Thyroid gland (tissue), 4 donors: ENCODE measurements around the gene ADPRHL1. TPM values are rescaled to one million over a fixed set of nuclear protein-coding genes. Genes with fewer than 3 reads are reported as not detected.
"Not testable (repeated sequence)": the region's sequence is repeated elsewhere in the genome, so short reads cannot be mapped to it uniquely, and the experiment has no call there.

Experiments used
- DNase-seq, 2 donors: peaks; one replicate each; pipeline ENCODE4 v3.0.0-alpha.2; 2019
- H3K27ac ChIP-seq, 3 donors: fragments of 200-600 bp; sonication (generic); 1 replicate in 2 of 3; 2 replicates in 1 of 3; pipeline ENCODE4 v1.5.1; 2016 to 2019; ENCODE audit warnings: mild to moderate bottlenecking in 1 of 3, moderate library complexity in 1 of 3
- H3K27me3 ChIP-seq: fragments of 200-600 bp; sonication (generic); one replicate; pipeline ENCODE4 v1.5.1; 2019
- H3K36me3 ChIP-seq, 2 donors: fragments of 200-600 bp; sonication (generic); one replicate each; pipeline ENCODE4 v1.5.1; 2016 to 2019
- H3K4me1 ChIP-seq, 2 donors: fragments of 200-600 bp; sonication (generic); one replicate each; pipeline ENCODE4 v1.5.1; 2017 to 2019
- H3K4me3 ChIP-seq, 3 donors: fragments of 200-600 bp; sonication (generic); replicated peaks in 1 of 3; 1 replicate in 2 of 3; 2 replicates in 1 of 3; pipeline ENCODE4 v1.5.1; 2016; ENCODE audit warnings: mild to moderate bottlenecking in 1 of 3
- H3K9me3 ChIP-seq: fragments of 200-600 bp; sonication (generic); one replicate; pipeline ENCODE4 v1.5.1; 2017
- CTCF ChIP-seq, 6 experiments: fragments of 200-600 bp in 3 of 6; fragments of 450-650 bp in 3 of 6; sonication (generic) in 3 of 6; IDR thresholded peaks; one replicate each; pipeline ENCODE4 v1.5.1; 2016 to 2019; ENCODE audit warnings: antibody characterized with exemption in 6 of 6, mild to moderate bottlenecking in 2 of 6, inconsistent platforms in 1 of 6, moderate library complexity in 1 of 6
- POLR2A ChIP-seq, 2 donors: fragments of 450-650 bp; IDR thresholded peaks; one replicate each; pipeline ENCODE4 v1.6.1; 2017; ENCODE audit warnings: antibody characterized with exemption in 2 of 2, mild to moderate bottlenecking in 2 of 2, moderate library complexity in 1 of 2
- WGBS, 2 donors: methylation state at CpG; one replicate each; pipeline ENCODE4 v1.1.5; 2017; 5-methylcytosine and 5-hydroxymethylcytosine counted together
- intact Hi-C: fragments of 100-400 bp; cut with DNase I; formaldehyde crosslinking; loops from one replicate; pipeline ENCODE4 v1.15.1; 2023
- total RNA-seq, 4 donors: library from RNA; depleted of rRNA; stranded (reverse); fragments of >200 nt; gene quantifications; one replicate each; pipeline ENCODE4 v1.2.3, GENCODE V29; 2016

Gene ADPRHL1
- total RNA-seq, 4 donors from 2014 or later: 0.20 to 2.0 (median 1.0) TPM

- H3K36me3 ChIP-seq: no peaks in the 10 kb centered on the region
- no peaks in the 10 kb centered on the region for H3K27me3 ChIP-seq
- no peak for DNase-seq
- H3K4me1 ChIP-seq: no peaks in the 10 kb centered on the region
- no peak overlapping the region for H3K4me3 ChIP-seq
- 90 to 94% methylated on average over 10 of the region's 10 CpGs for WGBS, 2 donors
- TF ChIP-seq CTCF (IDR thresholded peaks at IDR 0.05) (no peak), POLR2A (IDR thresholded peaks at IDR 0.05) (no peak)
- H3K27ac ChIP-seq: no peak overlapping the region
- intact Hi-C loops: no loop called here
- H3K9me3 ChIP-seq: no peaks in the 10 kb centered on the region
Observed at GRCh38 chr13:113442354-113442984, 10.8 kb downstream of the ADPRHL1 start.

GRCh38 chr13:113441661-113442060 lies 11.6 kb downstream of the ADPRHL1 start:
- intact Hi-C loops: no loop called here
- DNase-seq: no peak

GRCh38 chr13:113437408-113438010 lies 15.8 kb downstream of the ADPRHL1 start:
- no peaks in the 10 kb centered on the region for H3K9me3 ChIP-seq
- H3K4me3 ChIP-seq: no peak overlapping the region
- no peaks in the 10 kb centered on the region for H3K4me1 ChIP-seq
- no peak for DNase-seq
- H3K27ac ChIP-seq: no peak overlapping the region
- no peaks in the 10 kb centered on the region for H3K27me3 ChIP-seq
- 71 to 83% methylated on average over 11 to 17 of the region's 17 CpGs for whole genome bisulfite sequencing, 2 donors
- no peak for TF ChIP-seq POLR2A (IDR thresholded peaks at IDR 0.05)
- no peak for TF ChIP-seq CTCF (IDR thresholded peaks at IDR 0.05)
- intact Hi-C loops: no loop called here
- no peaks in the 10 kb centered on the region for H3K36me3 ChIP-seq

More at GRCh38 chr13:113441661-113442060, 11.6 kb downstream of the ADPRHL1 start:
- H3K4me3 ChIP-seq: no peak overlapping the region
- no peak for TF ChIP-seq CTCF (IDR thresholded peaks at IDR 0.05)
- no peak for TF ChIP-seq POLR2A (IDR thresholded peaks at IDR 0.05)
- 97 to 98% methylated on average over 29 of the region's 29 CpGs for WGBS, 2 donors
- H3K4me1 ChIP-seq: no peaks in the 10 kb centered on the region
- no peaks in the 10 kb centered on the region for H3K27me3 ChIP-seq
- H3K27ac ChIP-seq: no peak overlapping the region
- H3K36me3 ChIP-seq: no peaks in the 10 kb centered on the region
- no peaks in the 10 kb centered on the region for H3K9me3 ChIP-seq

GRCh38 chr13:113436866-113437265 lies 16.4 kb downstream of the ADPRHL1 start:
- intact Hi-C loops, H3K27me3 ChIP-seq, H3K4me3 ChIP-seq, H3K27ac ChIP-seq, H3K4me1 ChIP-seq, DNase-seq, H3K9me3 ChIP-seq, H3K36me3 ChIP-seq: not testable (repeated sequence)
- 94 to 100% methylated on average over 1 to 5 of the region's 15 CpGs for WGBS, 2 donors

- H3K4me1 ChIP-seq, intact Hi-C loops, H3K27me3 ChIP-seq, H3K36me3 ChIP-seq, DNase-seq, H3K27ac ChIP-seq, H3K9me3 ChIP-seq, H3K4me3 ChIP-seq: not testable (repeated sequence)
- WGBS, 2 donors: 93% methylated on average over 15 of the region's 15 CpGs
Observed at GRCh38 chr13:113435907-113436306, 17.4 kb downstream of the ADPRHL1 start.

GRCh38 chr13:113433391-113433916 lies 19.8 kb downstream of the ADPRHL1 start:
- no peak for TF ChIP-seq POLR2A (IDR thresholded peaks at IDR 0.05)
- no peak for TF ChIP-seq CTCF (IDR thresholded peaks at IDR 0.05)
- no peaks in the 10 kb centered on the region for H3K27me3 ChIP-seq
- WGBS, 2 donors: 88 to 93% methylated on average over 16 to 18 of the region's 21 CpGs
- intact Hi-C loops: no loop called here
- H3K4me3 ChIP-seq: no peak overlapping the region
- H3K27ac ChIP-seq: no peak overlapping the region
- no peaks in the 10 kb centered on the region for H3K36me3 ChIP-seq
- DNase-seq: no peak
- H3K4me1 ChIP-seq: no peaks in the 10 kb centered on the region
- no peaks in the 10 kb centered on the region for H3K9me3 ChIP-seq
